Type B pancreatic cell (in vitro differentiated cells): Measurements from ENCODE around the gene DIPK1B. TPM values are rescaled to one million over a fixed set of nuclear protein-coding genes. Genes with fewer than 3 reads are reported as not detected.

Experiments
- DNase-seq: peaks from one replicate; pipeline ENCODE4 v3.0.0; 2021; ENCODE audit warnings: mixed read lengths; ENCODE audit not compliant: unreplicated experiment; ENCODE audit errors: extremely low spot score
- H3K27ac Mint-ChIP-seq: 2 replicates; pipeline ENCODE4 v1.8.0; 2021; ENCODE audit warnings: mild to moderate bottlenecking, mixed read lengths
- H3K27me3 Mint-ChIP-seq: 2 replicates; pipeline ENCODE4 v1.8.0; 2021; ENCODE audit warnings: mixed read lengths
- H3K36me3 Mint-ChIP-seq: 2 replicates; pipeline ENCODE4 v1.8.0; 2021; ENCODE audit warnings: mixed read lengths
- H3K4me1 Mint-ChIP-seq: one replicate; pipeline ENCODE4 v1.8.0; 2021; ENCODE audit warnings: mixed read lengths; ENCODE audit not compliant: unreplicated experiment
- H3K4me3 Mint-ChIP-seq: 2 replicates; pipeline ENCODE4 v1.8.0; 2021; ENCODE audit warnings: mild to moderate bottlenecking, mixed read lengths
- H3K9me3 Mint-ChIP-seq: 2 replicates; pipeline ENCODE4 v1.8.0; 2021; ENCODE audit warnings: mixed read lengths
- CTCF ChIP-seq: fragments of 200-600 bp; sonication (generic); conservative IDR thresholded peaks from 2 replicates; pipeline ENCODE4 v1.5.0; 2021; ENCODE audit warnings: antibody characterized with exemption, mild to moderate bottlenecking
- total RNA-seq: library from RNA; stranded (reverse); gene quantifications from 2 replicates; pipeline ENCODE4 v1.2.1, GENCODE V29; 2021; ENCODE audit warnings: low replicate concordance

DIPK1B gene
- total RNA-seq, 1 donor from 2014 or later, result 48.7 TPM

- no peaks in the 10 kb centered on the region for H3K27me3 Mint-ChIP-seq
- H3K9me3 Mint-ChIP-seq, result no peaks in the 10 kb centered on the region
- H3K4me1 Mint-ChIP-seq, result peaks cover 6% of the 10 kb centered on the region
These were observed 36.7 kb upstream of the DIPK1B start for GRCh38 chr9:136675477-136676296.

GRCh38 chr9:136676297-136676794 is 36.0 kb upstream of the DIPK1B start:
- DNase-seq, result no peak
- H3K27ac Mint-ChIP-seq, result no peak overlapping the region
- H3K9me3 Mint-ChIP-seq, result no peaks in the 10 kb centered on the region
- no peaks in the 10 kb centered on the region for H3K36me3 Mint-ChIP-seq
- peaks cover 6% of the 10 kb centered on the region for H3K4me1 Mint-ChIP-seq
- no peak overlapping the region for H3K4me3 Mint-ChIP-seq
- H3K27me3 Mint-ChIP-seq, result no peaks in the 10 kb centered on the region
- TF ChIP-seq CTCF, result no peak

More at GRCh38 chr9:136675477-136676296, 36.7 kb upstream of the DIPK1B start:
- TF ChIP-seq CTCF, result no peak
- DNase-seq, result no peak
- no peak overlapping the region for H3K27ac Mint-ChIP-seq
- no peaks in the 10 kb centered on the region for H3K36me3 Mint-ChIP-seq
- H3K4me3 Mint-ChIP-seq, result no peak overlapping the region

- no peaks in the 10 kb centered on the region for H3K27me3 Mint-ChIP-seq
- no peak overlapping the region for H3K4me3 Mint-ChIP-seq
- DNase-seq, result no peak
- no peak overlapping the region for H3K27ac Mint-ChIP-seq
- H3K36me3 Mint-ChIP-seq, result no peaks in the 10 kb centered on the region
- H3K9me3 Mint-ChIP-seq, result no peaks in the 10 kb centered on the region
- no peak for TF ChIP-seq CTCF
- peaks cover 6% of the 10 kb centered on the region for H3K4me1 Mint-ChIP-seq
These were observed 35.3 kb upstream of the DIPK1B start for GRCh38 chr9:136676920-136677686.

- peaks cover 6% of the 10 kb centered on the region for H3K4me1 Mint-ChIP-seq
- H3K36me3 Mint-ChIP-seq, result no peaks in the 10 kb centered on the region
- no peak for TF ChIP-seq CTCF
- H3K4me3 Mint-ChIP-seq, result no peak overlapping the region
- H3K9me3 Mint-ChIP-seq, result no peaks in the 10 kb centered on the region
- no peaks in the 10 kb centered on the region for H3K27me3 Mint-ChIP-seq
- DNase-seq, result no peak
- H3K27ac Mint-ChIP-seq, result no peak overlapping the region
These were observed 34.3 kb upstream of the DIPK1B start for GRCh38 chr9:136678034-136678433.

DNA sequence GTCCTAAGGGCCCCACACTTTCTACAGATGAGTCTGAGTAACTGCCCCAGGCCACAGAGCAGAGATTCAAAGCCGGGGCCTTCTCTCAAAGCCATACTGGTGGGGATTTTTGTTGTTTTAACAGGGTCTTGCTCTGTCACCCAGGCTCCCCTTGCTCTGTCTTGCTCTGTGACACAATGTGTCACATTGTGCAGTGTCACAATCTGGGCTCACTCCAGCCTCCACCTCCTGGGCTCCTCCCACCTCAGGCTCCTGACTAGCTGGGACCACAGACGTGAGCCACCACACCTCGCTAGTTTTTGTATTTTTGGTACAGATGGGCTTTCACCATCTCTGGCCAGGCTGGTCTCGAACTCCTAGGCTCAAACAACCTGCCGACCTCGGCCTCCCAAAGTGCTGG is 33.7 kb upstream of the DIPK1B start:
- H3K4me1 Mint-ChIP-seq, result peaks cover 6% of the 10 kb centered on the region
- H3K9me3 Mint-ChIP-seq, result no peaks in the 10 kb centered on the region
- DNase-seq, result no peak
- H3K27ac Mint-ChIP-seq, result peak overlapping the region; percentile 51
- H3K4me3 Mint-ChIP-seq, result no peak overlapping the region
- H3K36me3 Mint-ChIP-seq, result no peaks in the 10 kb centered on the region
- no peak for TF ChIP-seq CTCF
- H3K27me3 Mint-ChIP-seq, result no peaks in the 10 kb centered on the region
